Inflammatory macrophage treated with lipopolysaccharide for 4 hours (primary cell): ENCODE results near the gene RRP8.

Source experiments
- DNase-seq: peaks from one replicate; pipeline ENCODE4 v3.0.0-alpha.2; 2020

RRP8 gene

GRCh38 chr11:6566704-6567370, 36.6 kb downstream of the RRP8 start:
- DNase-seq, result no peak

GRCh38 chr11:6565988-6566703, 37.3 kb downstream of the RRP8 start:
- DNase-seq, result no peak

GRCh38 chr11:6565325-6565724, 38.1 kb downstream of the RRP8 start:
- no peak for DNase-seq

- DNase-seq, result no peak
Measured at GRCh38 chr11:6563667-6564066, 39.7 kb downstream of the RRP8 start.

GRCh38 chr11:6563121-6563619, 40.2 kb downstream of the RRP8 start:
- no peak for DNase-seq

- no peak for DNase-seq
Measured at GRCh38 chr11:6561288-6561687, 42.1 kb downstream of the RRP8 start.

GRCh38 chr11:6559369-6559768, 44.0 kb downstream of the RRP8 start:
- DNase-seq, result no peak

- DNase-seq, result no peak
Measured at GRCh38 chr11:6557761-6558674, 45.4 kb downstream of the RRP8 start.

GRCh38 chr11:6557063-6557462, 46.4 kb downstream of the RRP8 start:
- DNase-seq, result no peak

GRCh38 chr11:6556139-6556949, 47.1 kb downstream of the RRP8 start:
- no peak for DNase-seq

- DNase-seq, result no peak
Measured at GRCh38 chr11:6554828-6555706, 48.3 kb downstream of the RRP8 start.

- no peak for DNase-seq
Measured at GRCh38 chr11:6553634-6554033, 49.8 kb downstream of the RRP8 start.

- no peak for DNase-seq
Measured at GRCh38 chr11:6548641-6549040, 54.8 kb downstream of the RRP8 start.

GRCh38 chr11:6548121-6548520, 55.3 kb downstream of the RRP8 start:
- DNase-seq, result no peak

GRCh38 chr11:6547177-6547576, 56.2 kb downstream of the RRP8 start:
- DNase-seq, result no peak

- no peak for DNase-seq
Measured at GRCh38 chr11:6546735-6547134, 56.7 kb downstream of the RRP8 start.

GRCh38 chr11:6545917-6546605, 57.4 kb downstream of the RRP8 start:
- no peak for DNase-seq
